ENCODE measurements around the gene LITAF. TPM values are rescaled to one million over a fixed set of nuclear protein-coding genes. Genes with fewer than 3 reads are reported as not detected.

The LITAF gene
- polyA plus RNA-seq, 3 donors = 67.9 to 118 (median 69.0) TPM

- Mint-ChIP-seq H3K4me1 (peaks cover 25% of the 10 kb centered on the region), H3K36me3 (no peaks in the 10 kb centered on the region), H3K27me3 (ENCODE audit: low read depth in 3 of 3) (peaks cover 5 to 14% (median 6%) of the 10 kb centered on the region in 3 donors), H3K9me3 (no peaks in the 10 kb centered on the region), H3K4me3 (peak overlapping the region in 1 of 2 donors; percentile 46), H3K27ac (peak overlapping the region in 1 of 7 donors; percentile 45)
- Histone ChIP-seq H3K4me3 (replicated peaks in 1 of 3; ENCODE audit: low read depth in 2 of 3, low read length in 3 of 3) (no peak overlapping the region), H4K20me1 (ENCODE audit: insufficient read depth, low read length) (no peaks in the 10 kb centered on the region), H3K36me3 (replicated peaks in 1 of 2; ENCODE audit: control insufficient read depth in 1 of 2, insufficient read depth in 2 of 2, low read length in 2 of 2) (no peaks in the 10 kb centered on the region), H3K9ac (ENCODE audit: insufficient read depth, low read length, poor library complexity, severe bottlenecking) (no peak overlapping the region), H3K27ac (ENCODE audit: low read depth in 1 of 2, low read length in 2 of 2) (no peak overlapping the region), H3K27me3 (ENCODE audit: control insufficient read depth in 2 of 2, insufficient read depth in 2 of 2, low read length in 2 of 2) (no peaks in the 10 kb centered on the region), H3K4me2 (replicated peaks; ENCODE audit: extremely low read depth, low read length, poor library complexity, severe bottlenecking) (no peak overlapping the region), H3K9me3 (replicated peaks in 1 of 2; ENCODE audit: control insufficient read depth in 1 of 2, insufficient read depth in 1 of 2, low read length in 2 of 2) (no peaks in the 10 kb centered on the region), H3K79me2 (ENCODE audit: insufficient read depth, low read length) (no peaks in the 10 kb centered on the region), H2AFZ (ENCODE audit: insufficient read depth, low read depth, low read length, poor library complexity, severe bottlenecking) (peak overlapping the region; percentile 44), H3K4me1 (ENCODE audit: control insufficient read depth in 1 of 2, insufficient read depth in 2 of 2, low read length in 2 of 2) (peaks cover 14 to 18% of the 10 kb centered on the region in 2 donors)
- no peak for DNase-seq
- WGBS (ENCODE audit: insufficient coverage) = 3% methylated on average over 10 of the region's 10 CpGs
- TF ChIP-seq CTCF (IDR thresholded peaks at IDR 0.05) = no peak
- intact Hi-C loops (cut with micrococcal nuclease) = no loop called here
Observed at GRCh38 chr16:11503566-11503965, 83.2 kb downstream of the LITAF start.

GRCh38 chr16:11502239-11502638, 84.5 kb downstream of the LITAF start:
- no peak overlapping the region for H3K4me3 Mint-ChIP-seq

More at GRCh38 chr16:11502239-11502638, 84.5 kb downstream of the LITAF start:
- DNase-seq = no peak
- H2AFZ ChIP-seq (ENCODE audit: insufficient read depth, low read depth, low read length, poor library complexity, severe bottlenecking) = no peak overlapping the region
- Mint-ChIP-seq H3K36me3 (no peaks in the 10 kb centered on the region), H3K27me3 (ENCODE audit: low read depth in 3 of 3) (peaks cover 3 to 14% (median 5%) of the 10 kb centered on the region in 3 donors), H3K9me3 (no peaks in the 10 kb centered on the region), H3K27ac (peak overlapping the region in 1 of 7 donors; percentile 22), H3K4me1 (peaks cover 36% of the 10 kb centered on the region)
- 80% methylated on average over 1 of the region's 4 CpGs for WGBS (ENCODE audit: insufficient coverage)
- no peak for TF ChIP-seq CTCF (IDR thresholded peaks at IDR 0.05)
- H3K4me1 ChIP-seq (ENCODE audit: control insufficient read depth in 1 of 2, insufficient read depth in 2 of 2, low read length in 2 of 2) = peaks cover 27 to 31% of the 10 kb centered on the region in 2 donors
- no peaks in the 10 kb centered on the region for H4K20me1 ChIP-seq (ENCODE audit: insufficient read depth, low read length)
- no peak overlapping the region for H3K27ac ChIP-seq (ENCODE audit: low read depth in 1 of 2, low read length in 2 of 2)
- intact Hi-C loops (cut with micrococcal nuclease) = no loop called here
- H3K4me3 ChIP-seq (replicated peaks in 1 of 3; ENCODE audit: low read depth in 2 of 3, low read length in 3 of 3) = no peak overlapping the region
- H3K27me3 ChIP-seq (ENCODE audit: control insufficient read depth in 2 of 2, insufficient read depth in 2 of 2, low read length in 2 of 2) = no peaks in the 10 kb centered on the region
- no peaks in the 10 kb centered on the region for H3K9me3 ChIP-seq (replicated peaks in 1 of 2; ENCODE audit: control insufficient read depth in 1 of 2, insufficient read depth in 1 of 2, low read length in 2 of 2)
- no peaks in the 10 kb centered on the region for H3K36me3 ChIP-seq (replicated peaks in 1 of 2; ENCODE audit: control insufficient read depth in 1 of 2, insufficient read depth in 2 of 2, low read length in 2 of 2)
- no peaks in the 10 kb centered on the region for H3K79me2 ChIP-seq (ENCODE audit: insufficient read depth, low read length)
- H3K4me2 ChIP-seq (replicated peaks; ENCODE audit: extremely low read depth, low read length, poor library complexity, severe bottlenecking) = no peak overlapping the region
- H3K9ac ChIP-seq (ENCODE audit: insufficient read depth, low read length, poor library complexity, severe bottlenecking) = no peak overlapping the region

Measured in CD14-positive monocyte (primary cell).